HG03175 (cell line): ENCODE data around the gene HDAC4.

ENCODE experiments used
- ATAC-seq: cut with Tn5 transposase; IDR thresholded peaks from one replicate; pipeline ENCODE4 v1.9.1; 2021; ENCODE audit warnings: mild to moderate bottlenecking, moderate library complexity; ENCODE audit not compliant: unreplicated experiment

The HDAC4 gene

DNA sequence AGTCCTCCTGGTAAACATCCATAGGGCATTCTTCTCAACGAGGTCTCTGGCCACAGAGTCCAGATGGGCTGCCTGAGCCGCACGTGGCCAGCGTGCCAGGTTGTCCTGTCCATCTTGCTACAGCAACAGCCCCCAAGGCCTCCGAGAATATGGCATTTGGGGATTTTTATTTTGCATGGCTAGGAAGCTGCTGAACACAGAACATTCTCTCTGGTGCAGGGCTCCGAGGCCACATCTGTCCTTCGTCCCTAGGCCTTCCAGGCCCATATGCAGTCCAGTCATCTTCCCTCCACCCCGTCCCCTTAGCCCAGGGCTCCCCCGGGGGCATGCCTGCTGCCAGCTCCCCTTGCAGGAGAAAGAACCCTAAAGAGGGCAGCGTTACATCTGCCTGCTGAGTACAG lies 2.3 kb downstream of the HDAC4 start:
- ATAC-seq, result no peak

DNA sequence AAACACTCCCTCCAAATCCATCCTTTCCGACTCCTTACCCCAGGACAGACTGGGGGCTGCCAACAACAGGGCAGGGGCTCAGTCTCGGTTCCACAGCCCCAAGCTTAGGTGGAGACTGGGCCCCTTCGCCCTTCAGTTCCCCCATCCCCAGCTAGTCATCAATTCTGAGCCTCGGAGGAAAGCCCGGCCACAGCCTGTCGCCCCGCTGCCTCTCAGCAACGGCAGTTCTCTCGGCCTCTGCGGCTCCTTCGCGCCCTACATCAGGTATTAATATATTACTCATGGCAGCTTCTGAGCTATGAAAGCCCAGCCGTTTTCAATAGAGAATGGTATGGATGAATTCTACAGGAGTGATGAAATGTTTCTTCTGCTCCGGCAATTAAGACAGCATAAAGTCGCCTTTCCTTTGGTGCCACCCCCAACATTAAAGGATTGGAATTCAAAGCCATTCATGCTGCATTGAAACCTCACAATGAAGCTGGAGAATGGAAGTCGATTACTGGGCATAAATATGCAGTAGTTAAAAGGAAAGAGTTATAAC lies 2.8 kb downstream of the HDAC4 start:
- ATAC-seq, result no peak

DNA sequence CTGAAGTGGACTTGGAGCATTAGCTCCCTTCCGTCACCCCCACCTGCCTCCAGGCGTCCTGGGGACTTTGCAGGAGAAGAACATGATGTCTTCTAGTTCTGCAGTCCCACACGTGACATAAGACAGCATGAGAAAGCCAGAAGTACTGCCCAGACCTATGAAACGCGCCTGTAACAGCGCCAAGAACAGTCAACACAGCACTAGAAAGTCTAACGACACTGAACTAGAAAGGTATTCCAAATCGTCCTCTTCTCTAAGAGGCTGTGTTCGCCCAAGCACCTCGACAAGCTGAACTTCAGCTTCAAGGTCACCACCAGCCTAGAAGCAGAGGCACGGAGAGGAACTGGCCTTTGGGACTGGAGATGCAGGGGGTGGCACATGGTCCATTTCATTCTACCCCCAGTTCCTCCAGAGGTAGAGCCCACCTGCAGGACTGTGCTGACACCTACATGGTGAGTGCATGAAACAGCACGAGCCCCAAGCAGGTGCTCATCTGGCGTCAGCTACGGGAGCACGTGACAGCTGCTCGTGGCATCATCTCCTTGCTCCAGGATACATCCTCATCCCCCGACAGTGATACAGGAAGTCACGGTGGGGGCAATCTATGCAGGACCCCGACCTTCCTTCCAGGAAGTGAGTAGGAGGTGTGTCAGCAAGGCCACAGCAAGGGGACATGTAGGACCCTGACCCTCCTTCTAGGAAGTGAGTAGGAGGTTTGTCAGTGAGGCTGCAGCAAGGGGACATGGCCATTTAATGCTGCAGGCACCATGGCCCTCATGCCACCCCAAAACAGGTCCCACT lies 3.7 kb downstream of the HDAC4 start:
- no peak for ATAC-seq

DNA sequence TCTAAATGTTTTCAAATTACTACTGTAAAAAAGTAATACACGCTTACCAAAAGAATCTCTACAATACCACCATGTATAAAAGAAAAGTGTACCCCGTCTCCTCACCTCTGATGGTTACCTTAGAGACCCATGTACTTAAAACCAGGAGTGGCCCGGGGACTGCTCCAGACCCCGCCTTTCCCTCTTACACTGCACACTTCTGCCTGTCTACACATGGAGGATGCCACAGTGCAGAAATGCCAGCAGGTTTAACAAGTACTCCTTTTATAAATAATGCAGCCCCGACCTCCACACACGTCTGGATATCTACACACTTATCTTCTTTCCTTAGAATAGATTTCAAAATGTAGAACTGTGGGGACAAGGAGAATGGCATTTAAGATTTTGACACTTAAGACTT lies 5.3 kb downstream of the HDAC4 start:
- ATAC-seq, result no peak

DNA sequence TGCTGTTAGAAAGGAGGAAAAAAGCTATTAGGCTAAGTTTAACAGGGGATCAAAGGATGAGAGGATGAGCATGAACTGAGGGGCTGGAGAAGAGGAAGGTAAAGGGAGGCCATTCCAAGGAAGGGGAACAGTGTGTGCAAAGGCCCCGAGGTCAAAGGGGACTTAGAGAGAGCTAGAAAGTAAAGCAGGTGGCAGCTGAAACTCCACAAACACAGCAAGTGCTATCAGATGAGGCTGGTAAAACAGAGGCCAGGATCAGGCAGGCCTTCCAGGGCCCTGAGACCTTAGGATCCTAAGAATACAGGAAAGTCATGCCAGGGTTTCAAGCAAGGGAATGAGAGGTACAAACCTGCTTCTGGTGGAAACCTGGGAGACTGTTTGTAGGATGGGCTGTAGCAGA lies 5.8 kb downstream of the HDAC4 start:
- no peak for ATAC-seq

DNA sequence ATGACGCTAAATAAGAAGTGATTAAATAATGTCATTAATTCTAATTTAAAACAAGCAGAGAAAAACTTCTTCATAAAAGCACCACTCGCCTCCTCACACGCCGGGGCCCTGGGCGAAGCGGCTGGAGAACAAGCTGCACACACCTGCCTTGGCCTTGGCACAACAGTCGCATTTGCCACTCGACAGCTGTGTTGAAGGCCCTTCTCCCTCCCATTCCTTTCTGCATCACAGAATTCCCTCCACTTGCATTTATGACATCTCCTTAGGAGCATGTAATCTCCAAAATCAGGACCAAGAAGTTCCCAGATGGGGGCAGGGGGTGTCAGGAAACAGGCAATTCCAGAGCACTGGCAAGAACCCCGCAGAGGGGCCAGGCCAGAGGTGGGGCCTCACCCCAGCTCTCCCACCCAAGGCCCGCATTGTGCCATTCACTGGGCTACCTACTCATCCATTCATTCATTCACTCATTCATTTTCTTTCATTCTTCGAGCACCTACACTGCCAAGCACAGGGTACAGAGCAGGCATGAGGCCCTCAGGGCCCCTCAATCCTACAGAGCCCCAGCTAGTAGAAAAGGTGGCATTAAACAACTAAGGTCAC lies 6.4 kb downstream of the HDAC4 start:
- no peak for ATAC-seq

DNA sequence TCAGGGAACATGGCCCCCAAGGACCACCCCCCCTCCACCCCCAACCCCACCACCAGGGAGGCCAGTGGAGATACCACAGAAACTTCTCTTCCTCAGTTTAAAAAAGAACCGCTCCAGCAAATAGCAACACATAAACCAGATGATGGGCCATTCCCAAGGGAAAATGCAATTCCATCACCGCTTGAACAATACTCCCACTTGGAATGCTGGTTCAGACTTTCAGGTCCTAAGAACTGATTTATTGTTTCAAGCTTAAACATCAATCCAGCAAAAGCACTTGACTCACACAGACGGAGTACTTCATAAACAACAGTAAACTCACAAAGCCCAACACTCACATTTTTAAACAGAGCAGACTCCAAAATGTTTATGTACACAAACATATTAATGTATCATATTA lies 6.9 kb downstream of the HDAC4 start:
- ATAC-seq, result no peak

DNA sequence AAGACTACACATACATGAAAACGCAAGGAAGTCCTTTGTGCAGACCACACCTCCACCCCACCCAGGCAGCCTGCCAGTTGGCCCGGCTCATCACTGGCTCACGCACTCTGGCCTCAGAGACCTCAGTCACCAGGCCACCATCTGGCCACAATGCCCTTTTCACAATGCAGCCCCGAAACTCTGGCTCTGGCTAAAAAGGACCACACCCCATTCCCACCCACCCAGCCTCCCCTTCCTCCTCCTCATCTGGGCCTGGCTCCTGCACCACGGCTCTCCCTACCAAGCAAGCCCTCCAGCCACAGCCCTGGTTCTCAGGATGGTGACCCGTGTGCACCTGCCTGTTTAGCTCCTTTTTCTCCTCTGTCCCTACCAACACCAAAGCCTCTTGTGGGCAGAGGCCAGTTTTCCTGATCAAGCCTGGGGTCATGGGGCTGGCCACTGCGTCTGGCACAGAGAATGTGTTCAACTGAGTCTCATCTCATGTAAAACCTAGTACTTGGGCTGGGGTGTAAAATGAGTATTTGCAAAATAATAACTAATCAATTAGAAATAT lies 7.4 kb downstream of the HDAC4 start:
- ATAC-seq, result no peak

DNA sequence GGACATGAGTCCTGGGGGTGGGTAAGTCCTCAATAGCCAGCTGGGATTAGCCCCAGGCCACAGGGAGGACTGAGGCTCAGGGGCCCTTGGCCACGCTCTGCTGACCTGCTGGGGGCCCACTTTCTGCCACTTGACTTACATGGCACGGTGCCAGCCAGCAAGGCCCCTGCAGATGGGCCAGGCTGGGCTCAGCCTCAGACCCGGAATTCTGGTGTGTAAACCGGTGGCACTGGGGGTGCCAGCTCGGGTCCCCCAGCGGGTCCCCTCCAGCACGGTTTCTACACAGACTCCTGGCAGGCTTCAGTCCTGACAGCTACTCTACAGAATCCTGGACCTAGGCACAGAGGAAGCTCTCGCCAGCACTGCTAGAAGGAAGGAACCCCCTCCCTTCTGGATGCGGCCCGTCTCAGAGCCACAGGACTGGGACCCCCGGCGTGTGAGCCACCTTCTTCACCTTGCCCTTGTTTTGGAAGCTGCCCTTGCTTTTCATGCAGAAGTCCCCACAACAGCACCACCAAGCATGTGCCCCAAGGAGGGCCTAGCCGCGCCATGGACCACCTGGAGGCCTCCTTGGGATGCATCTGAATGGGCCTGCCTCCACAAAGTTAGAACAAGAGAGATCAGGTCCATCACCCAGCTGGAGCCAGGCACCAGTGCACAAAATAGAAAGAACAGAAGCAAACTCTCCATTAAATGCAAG lies 8.0 kb downstream of the HDAC4 start:
- no peak for ATAC-seq

DNA sequence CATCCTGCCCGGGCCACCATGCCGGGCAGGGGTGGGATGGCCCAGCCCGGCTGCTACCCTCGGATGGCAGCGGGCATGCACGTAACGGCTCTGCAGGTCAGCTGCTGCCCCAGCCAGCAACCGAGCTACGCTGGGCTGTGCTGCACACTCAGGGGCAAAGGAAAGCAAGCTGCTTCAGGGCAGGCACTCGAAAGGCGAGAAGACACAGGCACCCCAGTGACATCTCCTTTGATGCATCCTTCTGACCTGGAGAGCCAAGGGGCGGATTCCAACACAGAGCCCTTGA lies 8.8 kb downstream of the HDAC4 start:
- ATAC-seq, result no peak

DNA sequence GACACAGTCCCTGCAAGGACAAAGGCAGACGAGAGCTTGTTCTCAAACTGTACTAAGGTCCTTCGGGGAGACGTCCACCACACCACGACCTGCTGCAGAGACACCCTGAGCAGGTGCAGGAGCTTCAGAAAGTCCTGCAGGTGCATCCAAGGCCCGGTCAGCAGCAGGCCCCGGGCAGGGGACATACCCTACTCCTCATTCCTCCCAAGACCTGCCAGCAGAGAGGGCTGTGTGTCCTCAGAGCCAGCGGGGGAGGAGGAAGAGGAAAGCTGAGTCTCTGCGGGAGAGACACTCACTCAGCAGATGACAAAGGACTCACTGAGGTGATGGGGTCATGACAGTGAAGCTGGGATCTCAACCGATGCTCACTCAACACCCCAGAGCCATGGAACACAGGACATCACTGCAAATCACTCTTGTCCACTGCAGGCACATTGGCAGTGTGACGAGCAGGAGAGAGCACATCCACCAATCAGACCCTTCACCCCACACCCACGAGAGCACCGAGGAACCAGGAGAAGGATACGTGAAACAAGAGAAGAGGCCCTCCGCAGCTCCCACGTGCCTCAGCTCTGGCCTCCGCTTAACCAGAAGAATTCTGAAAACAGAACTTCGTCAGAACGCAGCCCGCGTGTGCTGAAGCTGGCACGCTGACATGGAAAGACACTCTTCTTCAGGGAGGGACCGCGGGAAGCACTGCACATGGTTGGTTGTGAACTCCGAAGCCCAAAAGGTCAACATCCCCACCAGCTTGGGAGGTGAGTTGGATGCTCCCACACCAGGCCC lies 9.3 kb downstream of the HDAC4 start:
- no peak for ATAC-seq

DNA sequence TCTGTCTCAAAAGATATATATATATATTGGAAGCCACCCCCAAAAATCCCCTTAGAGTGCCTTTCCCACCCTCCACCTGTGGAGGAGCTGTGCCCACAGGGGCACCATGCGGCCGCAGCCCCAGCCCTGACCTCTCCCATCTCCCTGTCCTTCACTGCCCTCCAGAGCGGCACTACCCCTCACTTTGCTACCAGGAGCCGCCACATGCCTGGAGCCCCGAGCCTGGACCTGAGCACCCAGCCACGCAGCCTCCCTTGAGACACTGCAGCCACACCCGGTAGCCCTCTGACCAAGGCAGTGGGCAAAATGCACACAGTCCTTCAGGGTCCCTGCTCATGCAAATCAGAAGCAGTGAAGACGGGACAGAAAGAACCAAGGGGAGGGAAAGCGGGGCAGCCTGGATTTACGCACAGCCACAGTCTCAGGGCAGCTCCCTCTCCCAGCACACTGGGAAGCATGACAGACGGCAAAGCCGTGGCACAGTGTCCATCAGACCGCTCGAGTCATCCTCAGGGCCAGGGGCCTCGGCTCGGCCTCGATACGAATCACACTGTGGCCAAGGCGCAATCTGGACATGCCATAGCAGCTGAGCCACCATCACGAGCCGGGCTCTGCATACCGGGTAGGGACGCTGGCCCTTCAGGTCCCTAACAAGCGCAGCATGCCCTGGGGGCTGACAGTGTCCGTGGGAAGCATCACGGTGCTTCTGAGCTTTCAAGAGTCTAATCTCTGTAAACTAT lies 10.1 kb downstream of the HDAC4 start:
- no peak for ATAC-seq

DNA sequence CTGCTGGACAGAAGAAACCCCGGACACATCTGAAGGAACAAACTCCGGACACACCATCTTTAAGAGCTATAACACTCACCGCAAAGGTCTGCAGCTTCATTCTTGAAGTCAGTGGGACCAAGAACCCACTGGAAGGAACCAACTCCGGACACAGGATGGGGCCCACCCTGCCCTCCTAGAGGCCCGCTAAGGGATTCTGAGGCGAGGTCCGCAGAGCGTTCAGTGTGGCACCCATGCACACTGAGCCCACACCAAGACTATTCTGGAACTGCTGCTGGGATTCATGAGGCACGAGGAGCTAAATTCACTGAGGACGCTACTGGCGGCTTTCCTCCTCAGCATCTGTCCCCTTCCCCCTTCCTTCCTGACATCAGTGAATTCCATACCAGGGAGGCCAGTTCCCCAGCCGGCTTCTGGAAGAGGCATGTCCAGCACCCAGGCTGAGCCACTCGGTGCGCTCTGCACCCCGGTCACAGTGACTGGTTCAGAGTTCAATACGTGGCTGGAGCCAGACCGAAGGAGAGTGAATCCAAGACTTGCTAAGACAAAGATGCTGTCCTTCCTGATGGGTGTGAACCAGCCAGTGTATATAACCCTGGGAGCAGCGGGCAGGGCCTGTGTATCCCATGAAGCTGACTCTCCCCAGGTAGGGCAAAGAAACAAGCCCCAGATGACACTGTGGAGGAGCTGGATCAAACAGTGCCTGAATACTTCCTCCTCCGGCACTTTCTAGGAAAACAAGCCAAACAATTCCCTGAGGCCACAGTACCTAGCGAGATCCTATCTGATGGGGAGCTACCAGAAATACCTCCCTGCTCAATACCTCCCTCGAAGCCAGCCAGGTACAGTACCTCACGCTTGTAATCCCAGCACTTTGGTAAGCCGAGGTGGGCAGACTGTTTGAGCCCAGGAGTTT lies 11.1 kb downstream of the HDAC4 start:
- no peak for ATAC-seq

DNA sequence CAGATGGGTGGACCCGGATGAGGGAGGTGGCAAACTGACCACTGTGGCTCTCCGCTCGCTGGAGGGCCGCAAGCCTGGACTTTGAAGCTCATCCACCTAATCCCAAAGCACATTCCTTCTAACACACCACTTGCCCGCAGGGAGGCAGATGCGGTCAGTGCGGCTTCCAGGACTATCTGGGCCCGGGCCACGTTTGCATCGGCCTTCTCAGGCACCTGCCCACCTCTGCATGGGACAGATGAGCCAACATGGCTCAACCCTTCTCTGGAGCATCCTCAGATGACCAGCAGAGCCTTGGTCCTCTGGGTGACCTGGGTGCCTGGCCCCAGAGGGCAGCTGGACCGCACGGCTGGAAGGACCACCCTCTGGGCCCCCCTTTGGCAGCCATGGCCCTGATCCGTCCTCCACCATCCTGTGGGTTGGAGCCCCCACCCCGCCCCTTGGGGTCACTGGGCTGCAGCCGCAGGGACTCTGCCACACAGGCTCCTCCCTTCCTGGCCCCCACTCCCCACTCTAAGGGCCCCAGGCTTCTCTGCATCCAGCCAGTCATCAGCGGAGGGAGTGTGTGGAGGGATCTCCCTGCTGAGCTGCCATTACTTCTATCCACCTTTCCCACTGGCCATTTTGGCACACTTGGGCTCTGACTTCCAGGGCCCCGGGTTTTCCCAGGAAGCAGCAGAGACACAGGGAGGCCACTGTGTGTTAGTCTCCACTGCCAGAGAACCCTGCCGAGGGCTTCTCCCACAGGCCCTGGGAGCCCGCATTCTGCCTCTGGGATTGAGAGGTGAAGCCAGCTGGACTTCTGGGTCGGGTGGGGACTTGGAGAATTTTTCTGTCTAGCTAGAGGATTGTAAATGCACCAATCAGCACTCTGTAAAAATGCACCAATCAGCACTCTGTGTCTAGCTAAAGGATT lies 12.3 kb downstream of the HDAC4 start:
- ATAC-seq, result no peak

DNA sequence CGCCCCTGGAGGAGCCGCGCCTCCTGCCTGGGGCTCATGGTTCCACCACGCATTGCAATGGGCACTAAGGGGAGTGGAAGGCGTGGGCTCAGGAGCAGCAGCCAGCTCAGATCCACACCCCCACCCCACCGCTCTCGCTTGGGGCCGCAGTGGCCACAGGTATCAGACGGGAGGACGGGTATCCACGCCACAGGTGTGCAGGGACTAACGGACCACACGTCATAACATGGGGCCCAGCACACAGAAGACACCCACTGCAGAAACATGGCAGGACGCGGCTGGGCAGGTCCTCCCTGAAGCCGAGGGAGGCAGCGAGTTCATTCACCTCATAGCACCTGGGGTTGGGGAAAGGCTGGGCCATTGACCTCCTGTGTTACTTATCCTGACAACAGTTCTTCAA lies 13.0 kb downstream of the HDAC4 start:
- ATAC-seq, result no peak

DNA sequence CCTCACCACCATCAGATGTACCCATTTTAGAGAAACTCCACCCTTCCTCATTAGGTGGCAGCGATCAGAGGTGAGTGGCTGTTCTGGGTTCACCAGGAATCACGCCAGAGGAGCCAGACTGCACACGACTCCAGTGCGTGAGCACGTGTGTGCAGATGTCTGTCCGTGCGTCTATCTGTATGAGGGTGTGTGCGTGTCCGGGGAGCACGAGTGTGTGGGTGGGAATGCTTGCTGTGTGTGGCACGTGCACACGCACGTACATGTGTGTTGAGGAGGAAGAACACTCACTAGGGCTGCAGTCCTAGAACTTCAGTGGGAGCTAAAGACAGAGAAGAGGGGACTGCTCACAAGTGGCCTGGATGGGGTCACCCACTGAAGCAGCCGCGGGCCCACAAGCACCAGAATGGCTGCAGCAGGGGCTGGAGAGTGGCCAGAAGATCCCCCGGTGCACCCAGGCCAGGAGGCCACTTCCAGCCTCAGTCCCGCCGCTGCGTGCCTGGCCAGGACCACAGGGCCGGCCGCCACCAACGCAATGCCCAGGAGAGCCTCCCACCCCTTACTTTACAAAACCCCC lies 13.9 kb downstream of the HDAC4 start:
- ATAC-seq, result no peak

DNA sequence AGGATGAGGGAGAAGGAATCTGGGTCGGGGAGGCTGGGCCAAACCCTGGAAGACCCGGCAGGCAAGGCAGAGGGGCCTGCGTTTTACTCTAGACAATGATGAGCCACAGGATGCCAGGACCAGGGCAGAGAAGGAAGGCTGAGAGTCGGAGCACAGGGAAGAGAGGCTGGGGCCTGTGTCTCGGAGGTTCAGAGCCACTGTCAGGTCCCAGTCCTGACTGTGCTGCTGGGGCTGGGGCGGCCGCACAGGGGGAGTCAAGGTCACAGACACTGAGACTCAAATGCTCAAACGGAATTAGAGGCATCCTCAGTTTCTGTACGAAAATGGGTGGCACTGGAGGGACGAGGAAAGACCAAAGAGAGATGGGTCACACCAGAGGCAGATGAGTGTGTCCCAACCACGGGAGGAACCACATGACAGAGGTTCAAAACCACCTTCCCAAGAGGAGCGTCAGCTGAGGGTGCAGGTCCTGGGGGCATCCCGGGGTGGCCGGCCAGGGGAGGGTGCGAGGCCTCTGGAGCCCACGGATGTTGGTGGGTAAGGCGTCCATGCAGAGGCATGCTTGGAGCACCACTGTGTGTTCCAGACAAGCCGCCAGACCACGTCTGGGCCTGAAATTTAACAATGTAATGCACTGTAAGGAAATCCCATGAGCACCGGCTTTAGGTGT lies 14.7 kb downstream of the HDAC4 start:
- no peak for ATAC-seq
